Activated T-cell treated with anti-CD3 and anti-CD28 coated beads for 4 hours (primary cell): ENCODE results near the gene FAHD1.
"Not testable (repeated sequence)": the region's sequence is repeated elsewhere in the genome, so short reads cannot be mapped to it uniquely, and the experiment has no call there.

Source experiments
- DNase-seq: peaks from one replicate; pipeline ENCODE4 v3.0.0-alpha.2; 2020

Gene FAHD1

DNA sequence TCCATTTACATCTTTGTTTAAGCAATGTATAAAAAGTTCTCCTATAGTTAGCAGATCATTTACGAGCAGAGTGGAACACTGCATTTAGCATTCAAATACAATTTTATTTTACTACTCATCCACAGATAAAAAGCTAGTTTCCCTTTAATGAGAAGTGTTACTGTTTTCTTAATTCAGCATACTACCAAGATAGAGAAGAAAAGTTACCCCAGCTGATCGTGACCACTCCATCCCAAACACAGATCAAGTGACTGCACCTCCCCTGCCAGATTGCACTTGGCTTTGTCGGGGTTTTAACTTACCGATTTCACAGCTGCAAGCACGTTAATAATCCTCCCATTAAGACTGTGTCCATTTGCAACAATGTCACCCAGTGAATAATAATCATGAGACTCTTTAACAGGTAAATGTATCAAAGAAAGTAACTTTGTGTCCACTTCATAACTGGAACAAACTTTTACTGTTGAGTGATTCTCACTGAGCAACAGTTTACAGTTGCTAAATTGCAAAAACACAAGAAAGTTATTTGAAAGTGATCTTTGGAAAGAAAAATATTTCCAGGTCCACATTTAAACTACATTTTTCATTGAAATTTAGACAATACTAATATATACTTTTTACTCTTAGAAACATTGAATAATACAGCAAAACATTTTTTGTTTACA, 30.6 kb downstream of the FAHD1 start:
- no peak for DNase-seq

DNA sequence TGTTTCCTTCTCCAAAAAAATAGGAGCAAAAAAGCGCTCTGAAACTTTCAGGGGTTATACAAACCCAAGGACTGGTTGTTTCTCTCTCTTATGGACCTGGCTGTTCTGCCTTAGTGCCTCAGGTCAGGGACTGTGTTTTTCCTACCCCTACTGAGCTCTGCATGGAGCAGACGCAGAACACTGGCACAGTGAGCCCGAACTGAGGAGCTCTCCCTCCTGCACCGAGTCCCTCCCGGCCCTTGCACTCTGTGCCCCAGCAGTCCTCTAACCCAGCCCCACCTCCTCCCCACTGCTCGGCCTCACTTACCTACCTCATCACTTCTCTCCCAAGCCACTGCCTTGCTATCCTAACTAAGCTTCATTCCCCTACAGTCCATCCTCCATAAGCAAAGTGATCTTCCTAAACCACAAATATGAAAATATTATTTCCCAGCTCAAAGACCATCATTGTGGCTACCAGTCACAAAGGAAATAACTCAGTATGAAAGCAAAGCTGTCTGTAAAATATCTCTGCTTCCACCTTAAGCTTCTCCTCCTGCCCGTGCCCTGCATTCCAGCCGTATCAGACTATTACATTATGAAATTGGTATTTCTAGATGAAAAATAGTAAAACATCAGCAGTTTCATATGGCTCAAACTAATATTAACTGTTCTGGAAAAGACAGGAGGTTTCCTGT, 31.3 kb downstream of the FAHD1 start:
- DNase-seq = no peak

DNA sequence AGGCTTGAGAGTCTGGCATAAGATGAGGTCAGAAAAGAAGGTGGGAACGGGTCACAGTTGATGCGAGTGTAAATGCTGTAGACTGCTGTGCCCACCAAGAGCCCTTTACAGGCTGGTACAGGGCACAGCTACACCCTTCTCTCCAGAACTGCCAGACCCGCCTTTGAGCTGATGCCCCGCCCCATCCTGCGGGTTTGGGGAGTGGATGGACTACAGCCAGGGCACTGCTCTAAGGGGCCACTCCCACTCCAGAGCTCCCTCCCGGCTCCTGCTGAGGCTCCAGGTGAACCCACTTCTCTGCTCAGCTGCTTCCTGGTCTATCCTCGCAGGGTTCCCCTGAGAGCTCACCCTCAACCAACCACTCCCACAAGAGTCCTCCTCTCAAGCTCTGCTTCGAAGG, 32.6 kb downstream of the FAHD1 start:
- no peak for DNase-seq

DNA sequence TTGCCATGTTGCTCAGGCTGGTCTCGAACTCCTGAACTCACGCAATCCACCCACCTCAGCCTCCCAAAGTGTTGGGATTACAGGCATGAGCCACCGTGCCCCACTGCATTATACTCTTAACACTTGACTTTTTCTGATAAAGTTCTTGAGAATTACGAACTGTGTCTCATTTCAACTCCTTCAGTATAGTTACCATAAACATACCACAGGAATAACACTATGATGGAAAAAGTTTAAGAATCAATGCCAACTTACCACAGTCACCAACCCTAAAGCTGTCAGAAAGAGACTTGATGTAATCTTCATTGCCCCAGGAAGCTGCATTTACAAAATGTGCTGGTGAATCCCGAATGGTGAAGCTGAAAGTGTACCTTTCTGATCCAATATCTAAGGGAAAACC, 34.7 kb downstream of the FAHD1 start:
- DNase-seq = no peak

DNA sequence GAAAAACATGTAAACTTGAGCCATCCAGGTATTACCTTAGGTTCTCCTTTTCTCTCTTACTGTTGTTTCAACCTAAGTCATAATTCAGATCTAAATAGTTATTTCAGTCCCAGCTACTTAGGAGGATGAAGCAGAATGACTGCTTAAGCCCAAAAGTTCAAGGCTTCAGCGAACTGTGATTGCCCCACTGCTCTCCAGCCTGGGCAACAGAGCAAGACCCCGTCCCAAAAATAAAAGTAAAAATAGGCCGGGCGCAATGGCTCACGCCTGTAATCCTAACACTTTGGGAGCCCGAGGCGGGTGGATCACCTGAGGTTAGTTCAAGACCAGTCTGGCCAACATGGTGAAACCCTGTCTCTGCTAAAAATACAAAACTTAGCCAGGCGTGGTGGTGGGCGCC, 35.4 kb downstream of the FAHD1 start:
- no peak for DNase-seq

DNA sequence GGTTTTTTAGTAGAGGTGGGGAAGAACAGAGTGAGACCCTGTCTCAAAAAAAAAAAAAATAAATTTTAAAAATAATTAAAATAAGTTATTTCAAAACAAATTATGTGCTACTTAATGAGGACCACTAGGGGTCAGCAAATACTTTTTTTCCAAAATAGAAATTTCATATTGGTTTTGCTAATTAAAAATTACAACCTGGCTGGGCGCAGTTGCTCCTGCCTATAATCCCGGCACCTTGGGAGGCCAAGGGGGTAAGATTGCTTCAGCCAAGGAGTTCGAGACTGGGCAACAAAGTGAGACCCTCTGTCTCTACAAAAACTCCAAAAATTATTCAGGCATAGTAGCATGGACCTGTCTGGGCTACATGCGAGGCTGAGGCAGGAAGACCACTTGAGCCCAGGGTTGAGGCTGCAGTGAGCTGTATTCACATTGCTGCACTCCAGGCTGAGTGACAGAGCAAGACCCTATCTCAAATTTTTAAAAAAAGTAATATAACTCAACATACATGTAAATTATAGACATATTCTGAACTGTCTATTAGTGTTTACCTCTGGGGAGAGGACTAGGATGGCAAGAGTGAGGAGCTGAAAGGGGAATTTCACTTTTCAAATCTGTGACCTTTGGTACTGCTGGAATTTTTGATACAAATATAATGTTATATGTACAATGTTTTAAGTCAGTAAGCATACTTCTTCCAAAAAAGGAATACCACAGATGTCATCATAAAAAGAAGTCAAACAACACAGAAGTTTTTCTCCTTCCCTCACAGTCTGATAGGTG, 36.9 kb downstream of the FAHD1 start:
- no peak for DNase-seq

DNA sequence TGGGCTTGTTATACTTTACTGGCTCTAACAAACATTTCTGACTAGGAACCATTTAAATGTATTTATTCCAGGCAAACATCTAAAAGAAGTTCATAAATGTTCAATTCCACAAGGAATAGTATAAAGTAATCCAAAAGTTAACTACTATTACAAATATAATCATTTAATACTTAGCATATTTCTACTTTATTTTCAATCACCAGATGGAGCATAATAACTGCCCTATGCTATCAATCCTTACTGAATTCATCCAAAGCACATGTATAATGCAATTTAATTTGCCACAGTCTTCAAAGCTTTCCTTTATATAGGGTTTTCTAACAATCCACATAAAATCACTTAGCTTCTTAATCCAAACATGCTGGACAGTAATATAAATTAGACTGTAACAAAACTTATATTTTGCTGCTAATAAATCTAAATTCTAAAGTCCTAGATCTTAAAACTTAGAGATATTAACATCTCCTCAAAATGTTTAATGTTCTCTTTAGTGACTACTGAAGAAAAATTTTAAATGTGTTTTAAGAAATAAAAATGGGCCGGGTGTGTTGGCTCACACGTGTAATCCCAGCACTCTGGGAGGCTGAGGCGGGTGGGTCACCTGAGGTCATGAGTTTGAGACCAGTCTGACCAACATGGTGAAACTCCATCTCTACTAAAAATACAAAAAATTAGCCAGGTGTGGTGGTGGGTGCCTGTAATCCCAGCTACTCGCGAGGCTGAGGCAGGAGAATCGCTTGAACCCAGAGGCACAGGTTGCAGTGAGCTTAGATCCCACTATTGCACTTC, 39.1 kb downstream of the FAHD1 start:
- DNase-seq = no peak

DNA sequence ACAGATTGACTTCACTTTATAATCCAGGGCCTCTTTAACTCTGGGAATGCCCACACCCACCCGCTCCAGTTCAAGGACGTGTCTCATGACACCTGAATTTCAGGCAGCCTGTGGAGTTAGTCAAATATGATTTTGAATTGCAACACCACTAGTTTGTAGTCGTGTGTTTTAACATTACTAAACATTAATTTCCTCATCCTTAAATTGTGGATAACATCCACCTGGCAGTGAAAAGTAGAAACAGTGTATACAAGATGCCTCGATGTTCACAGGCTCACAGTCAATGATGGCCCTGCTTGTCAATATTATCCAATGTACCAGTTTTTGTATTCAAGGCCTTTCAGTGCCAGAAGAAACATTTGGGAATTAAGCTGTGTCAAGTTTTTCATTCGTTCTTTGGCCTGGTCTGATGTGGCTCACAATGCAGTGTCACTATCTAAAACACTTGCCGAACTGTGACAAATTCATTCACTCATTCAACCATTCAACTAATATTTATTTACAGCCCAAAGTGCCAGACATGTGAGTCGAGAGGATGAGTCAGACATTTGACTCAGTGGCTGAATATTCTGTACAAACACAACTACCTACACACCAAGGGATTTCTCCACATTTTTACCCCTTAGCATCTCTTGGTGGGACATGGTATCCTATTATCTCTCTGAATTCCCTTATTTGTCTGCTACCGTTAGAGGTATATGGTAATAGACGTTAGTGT, 43.5 kb downstream of the FAHD1 start:
- no peak for DNase-seq

DNA sequence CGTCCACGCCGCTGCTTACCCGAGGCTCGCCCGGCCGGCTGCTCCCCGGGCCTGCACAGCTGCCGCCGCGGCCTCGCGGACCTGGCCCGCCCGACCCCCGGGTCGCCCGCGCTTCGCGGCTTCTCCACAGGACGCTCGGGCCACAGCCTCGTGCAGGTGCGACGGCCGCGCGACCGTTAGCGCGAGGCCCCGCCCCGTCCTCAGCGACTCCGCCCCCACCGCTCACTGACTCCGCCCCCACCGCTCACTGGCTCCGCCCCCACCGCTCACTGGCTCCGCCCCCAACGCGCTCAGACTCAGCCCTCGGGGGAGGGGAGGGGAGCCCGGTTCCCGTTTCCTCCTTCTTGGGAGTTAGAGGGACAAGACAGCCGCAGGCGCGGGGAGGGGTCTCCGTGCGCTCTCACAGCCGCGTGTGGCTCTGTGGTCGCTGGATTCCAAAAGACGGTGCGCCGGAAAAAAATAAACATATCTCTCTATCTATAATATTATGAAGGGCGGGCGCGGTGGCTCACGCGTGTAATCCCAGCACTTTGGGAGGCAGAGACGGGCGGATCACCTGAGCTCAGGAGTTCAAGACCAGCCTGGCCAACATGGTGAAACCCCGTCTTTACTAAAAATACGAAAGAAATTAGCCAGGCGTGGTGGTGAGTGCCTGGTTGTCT, 45.1 kb downstream of the FAHD1 start, which contains the start of gene MEIOB:
TSS of gene MEIOB (minus strand) at position 191 of the 662 bp plus-strand sequence. CDS start 3,989 bp downstream, outside the sequence.
- peak; percentile 26 for DNase-seq

DNA sequence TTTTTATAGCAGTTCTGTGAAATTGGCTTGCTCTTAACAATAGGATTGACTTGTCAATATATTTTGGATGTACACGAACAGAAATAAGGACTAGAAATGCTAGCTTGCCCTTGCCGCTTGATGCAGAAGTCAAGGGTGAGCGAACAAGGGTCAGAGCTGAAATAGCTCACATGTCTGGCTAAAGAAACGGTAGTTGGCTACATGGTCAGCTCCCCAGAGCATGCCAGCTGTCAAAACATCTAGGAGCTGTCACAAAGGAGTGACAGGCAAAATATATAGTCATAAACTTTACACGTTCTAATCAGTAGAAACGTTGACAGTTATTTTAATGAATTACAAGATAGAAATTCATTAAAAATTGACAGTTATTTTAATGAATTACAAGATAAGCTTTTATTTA, 47.8 kb downstream of the FAHD1 start:
- no peak for DNase-seq

DNA sequence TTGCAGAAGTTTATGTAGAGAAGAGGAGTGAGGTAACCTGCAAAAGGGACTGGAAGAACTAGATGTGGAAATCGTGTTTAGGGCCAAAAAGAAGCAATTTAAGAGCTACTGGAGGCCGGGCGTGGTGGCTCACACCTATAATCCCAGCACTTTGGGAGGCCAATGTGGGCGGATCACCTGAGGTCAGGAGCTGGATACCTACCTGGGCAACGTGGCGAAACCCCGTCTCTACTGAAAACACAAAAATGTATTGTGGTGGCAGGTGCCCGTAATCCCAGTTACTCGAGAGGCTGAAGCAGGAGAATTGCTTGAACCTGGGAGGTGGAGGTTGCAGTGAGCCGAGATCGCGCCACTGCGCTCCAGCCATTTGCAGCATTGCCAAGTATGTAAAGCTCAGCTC, 49.1 kb downstream of the FAHD1 start:
- DNase-seq = not testable (repeated sequence)

DNA sequence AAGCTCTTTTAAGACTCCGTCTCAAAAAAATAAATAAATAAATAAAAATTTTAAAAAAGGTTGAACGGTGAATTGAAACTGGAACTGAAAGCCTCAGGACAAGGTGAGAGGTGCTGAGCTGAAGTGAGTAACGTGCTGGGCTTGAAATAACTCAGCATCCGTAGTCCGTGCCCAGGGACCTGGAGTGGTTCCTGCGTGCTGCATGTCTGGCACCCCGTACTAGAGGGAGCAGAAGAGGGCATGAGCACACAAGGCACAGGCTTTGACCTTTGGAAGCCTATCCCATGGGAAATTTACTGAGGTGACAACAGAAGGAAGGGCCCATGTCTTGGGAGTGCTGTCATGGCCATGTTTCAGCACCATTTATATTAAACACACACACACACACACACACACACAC, 49.5 kb downstream of the FAHD1 start:
- DNase-seq = no peak

DNA sequence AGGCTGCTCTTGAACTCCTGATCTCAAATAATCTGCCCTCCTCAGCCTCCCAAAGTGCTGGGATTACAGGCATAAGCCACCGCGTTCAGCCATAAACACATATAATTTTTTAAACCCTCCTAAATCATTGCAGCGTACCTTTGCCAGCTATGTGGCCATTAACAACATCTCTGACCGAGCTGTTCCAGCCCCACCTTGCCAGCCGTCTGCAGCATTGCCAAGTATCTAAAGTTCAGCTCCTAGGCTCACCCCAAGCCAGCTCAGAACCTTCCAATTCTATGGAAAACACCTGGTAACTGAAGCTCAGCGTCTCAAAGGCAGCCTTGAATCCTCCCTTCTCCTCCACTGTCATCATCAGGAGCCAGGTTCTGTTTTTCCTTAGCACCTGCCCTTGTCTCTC, 50.1 kb downstream of the FAHD1 start:
- DNase-seq = no peak

DNA sequence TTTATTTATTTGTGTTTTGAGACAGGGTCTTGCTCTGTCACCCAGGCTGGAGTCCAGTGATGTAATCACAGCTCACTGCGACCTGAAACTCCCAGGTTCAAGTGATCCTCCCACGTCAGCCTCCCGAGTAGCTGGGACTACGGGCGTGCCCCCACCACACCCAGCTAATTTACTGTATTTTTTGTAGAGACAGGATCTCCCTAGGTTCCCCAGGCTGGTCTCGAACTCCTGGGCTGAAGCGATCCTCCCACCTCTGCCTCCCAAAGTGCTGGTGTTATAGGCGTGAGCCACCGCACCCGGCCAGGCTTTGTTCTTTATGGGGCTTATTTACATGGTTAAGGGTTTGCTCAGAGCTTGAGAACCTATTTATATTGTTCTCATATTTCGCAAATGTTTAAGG, 50.8 kb downstream of the FAHD1 start:
- no peak for DNase-seq

DNA sequence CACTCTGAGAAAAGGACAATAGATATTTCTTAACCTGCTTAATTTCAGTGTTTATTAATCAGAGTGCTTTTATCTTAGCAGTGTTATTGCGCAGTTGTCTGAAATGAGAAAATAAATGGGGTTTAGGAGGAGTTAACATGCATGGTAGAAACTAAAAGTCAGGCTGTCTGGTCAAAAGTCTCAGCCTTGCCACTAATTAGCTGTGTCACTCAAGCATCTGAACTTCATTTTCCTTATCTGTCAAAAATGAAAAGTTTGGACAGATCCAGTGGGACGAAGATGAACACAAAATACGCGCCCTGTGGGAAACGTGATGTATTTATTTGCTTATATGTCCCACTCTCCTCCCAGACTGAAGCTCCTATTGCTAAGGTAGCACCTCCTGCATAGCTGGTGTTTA, 51.2 kb downstream of the FAHD1 start:
- no peak for DNase-seq
